Measurements from ENCODE around the gene LAMC1.

The LAMC1 gene

DNA sequence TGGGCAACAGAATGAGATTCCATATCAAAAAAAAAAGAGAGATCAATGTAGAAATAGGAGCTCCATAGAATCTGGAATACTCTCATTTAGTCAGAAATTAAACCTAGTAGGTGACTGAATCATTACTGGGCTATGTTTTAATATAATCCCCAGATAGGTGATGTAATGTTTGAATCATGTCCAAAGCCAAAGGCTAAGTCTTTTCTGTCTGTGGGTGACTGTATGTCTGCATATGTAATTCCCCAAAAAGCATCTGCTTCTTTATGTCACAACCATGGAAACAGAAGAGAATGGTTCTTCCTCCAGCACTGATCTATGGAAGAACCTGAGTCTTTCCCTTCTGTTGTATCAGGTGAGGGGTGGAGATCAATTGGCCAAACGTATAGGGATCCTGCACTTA is 168.6 kb downstream of the LAMC1 start:
- DNase-seq (ENCODE audit: low read depth in 3 of 3) = no peak

DNA sequence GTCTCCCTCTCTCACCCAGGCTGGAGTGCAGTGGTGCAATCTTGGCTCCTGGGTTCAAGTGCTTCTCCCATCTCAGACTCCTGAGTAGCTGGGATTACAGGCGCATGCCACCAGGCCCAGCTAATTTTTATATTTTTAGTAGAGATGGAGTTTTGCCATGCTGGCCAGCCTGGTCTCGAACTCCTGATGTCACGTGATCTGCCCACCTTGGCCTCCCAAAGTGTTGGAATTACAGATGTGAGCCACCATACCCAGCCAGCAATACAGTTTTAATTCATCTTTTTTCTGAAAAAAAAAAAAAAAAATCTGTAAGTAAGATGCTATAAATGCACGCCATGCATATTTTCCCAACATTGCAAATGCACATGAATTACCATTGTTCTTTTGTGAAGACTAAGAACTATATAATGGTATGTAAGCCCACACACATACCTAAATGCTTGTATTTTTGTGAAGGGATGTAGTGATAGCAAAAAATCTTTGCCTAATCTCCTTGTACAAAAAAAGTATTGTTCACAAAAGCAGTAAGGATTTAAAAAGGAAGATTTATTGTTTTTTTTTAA is 170.8 kb downstream of the LAMC1 start:
- DNase-seq (ENCODE audit: low read depth in 3 of 3) = no peak

- DNase-seq (ENCODE audit: low read depth in 3 of 3) = no peak
Measured at GRCh38 chr1:183194527-183195141, 171.4 kb downstream of the LAMC1 start.

DNA sequence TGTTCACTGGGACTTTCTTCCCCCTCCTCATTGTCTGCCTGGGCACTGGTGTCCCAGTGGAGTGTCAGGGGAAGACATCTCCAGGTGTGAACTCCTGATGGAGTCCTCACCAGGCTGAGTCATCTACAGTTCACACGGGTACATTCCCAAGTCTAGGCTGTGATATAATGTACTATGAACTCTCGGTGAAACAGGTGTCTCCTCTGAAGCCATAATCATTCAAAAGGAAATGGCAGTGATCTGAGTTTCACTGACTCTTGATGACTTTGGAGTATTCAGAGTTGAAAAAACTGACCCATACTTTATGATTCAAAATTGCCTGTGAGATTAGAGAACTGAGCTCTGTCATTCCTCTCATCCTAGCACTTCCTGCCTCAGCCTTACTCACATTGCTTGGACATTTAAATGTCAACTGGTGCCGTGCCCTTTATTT is 171.9 kb downstream of the LAMC1 start:
- no peak for DNase-seq (ENCODE audit: low read depth in 3 of 3)

All from stimulated activated CD4-positive, alpha-beta T cell treated with anti-CD3 and anti-CD28 coated beads, TNF-alpha, amount 100 ng/mL, for 4 hours (primary cell).